ENCODE results near the gene HLCS.
"Not testable (repeated sequence)": the region's sequence is repeated elsewhere in the genome, so short reads cannot be mapped to it uniquely, and the experiment has no call there.

GRCh38 chr21:36952331-36952730, 14.1 kb downstream of the HLCS start:
- not testable (repeated sequence) for TF ChIP-seq POLR2A (IDR thresholded peaks at IDR 0.05; ENCODE audit: control extremely low read depth in 1 of 2, low read depth in 2 of 2, low read length in 2 of 2); KDM1A (IDR thresholded peaks at IDR 0.05; ENCODE audit: borderline replicate concordance, low read length); NRF1 (IDR thresholded peaks at IDR 0.05; ENCODE audit: low read depth, low read length); HDAC2 (IDR thresholded peaks at IDR 0.05; ENCODE audit: borderline replicate concordance in 1 of 2, low read depth in 2 of 2, low read length in 2 of 2); JUND (IDR thresholded peaks at IDR 0.05; ENCODE audit: low read length); CTCF (IDR thresholded peaks at IDR 0.05; ENCODE audit: control extremely low read depth in 1 of 3, insufficient read depth in 1 of 3, low read depth in 1 of 3, low read length in 3 of 3); EZH2 (IDR thresholded peaks at IDR 0.05; ENCODE audit: low read depth, low read length, severe bottlenecking); ATF2 (IDR thresholded peaks at IDR 0.05; ENCODE audit: low read length); CREB1 (IDR thresholded peaks at IDR 0.05); MAX (IDR thresholded peaks at IDR 0.05)

All from H1 (cell line).